Measurements from ENCODE around the gene DLEU7.

The DLEU7 gene

DNA sequence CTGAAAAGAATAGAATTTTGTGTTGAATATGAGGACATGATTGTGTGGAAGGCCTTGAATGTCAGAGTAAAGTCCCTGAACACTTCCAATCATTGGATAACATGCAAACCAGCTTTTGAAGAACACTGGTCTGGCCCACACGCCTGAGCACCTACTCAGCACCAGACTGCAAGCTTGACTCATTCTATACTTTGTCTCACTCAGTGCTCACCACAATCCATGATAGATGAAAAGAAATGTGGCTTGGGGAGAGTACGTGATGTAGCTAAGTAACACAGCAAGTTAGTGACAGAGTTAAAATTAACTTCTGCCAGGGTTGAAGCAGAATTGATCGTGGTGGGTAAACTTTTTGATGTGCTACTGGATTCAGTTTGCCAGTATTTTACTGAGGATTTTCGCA lies 12.0 kb downstream of the DLEU7 start:
- Histone ChIP-seq H3K9me3 (ENCODE audit: insufficient read depth, low read length) (no peaks in the 10 kb centered on the region), H3K4me3 (ENCODE audit: low read length) (no peak overlapping the region)

DNA sequence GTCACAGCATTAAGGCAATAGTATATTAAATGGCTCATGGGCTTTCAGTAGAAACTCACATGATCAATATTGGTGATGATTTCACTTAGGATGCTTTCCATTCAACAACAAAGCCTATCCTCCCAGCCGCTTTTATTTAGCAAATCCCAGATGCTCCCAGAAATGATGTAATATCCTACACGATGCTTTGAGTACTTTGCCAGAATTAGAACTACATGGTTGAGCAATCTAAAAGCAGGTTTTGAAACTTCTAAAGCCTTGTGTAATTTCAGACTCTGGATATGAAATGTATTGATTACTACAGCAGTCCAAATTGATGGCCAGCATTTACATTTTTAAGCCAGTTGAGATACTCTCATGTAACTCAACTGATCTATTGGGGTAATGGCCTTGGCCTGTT lies 13.6 kb downstream of the DLEU7 start:
- Histone ChIP-seq H3K4me2 (ENCODE audit: low read length) (no peak overlapping the region), H3K4me3 (ENCODE audit: low read length) (no peak overlapping the region), H3K27ac (ENCODE audit: low read length) (no peak overlapping the region), H2AFZ (ENCODE audit: low read depth, low read length) (no peak overlapping the region), H3K9ac (ENCODE audit: low read length) (no peak overlapping the region), H4K20me1 (ENCODE audit: insufficient read depth, low read length) (no peaks in the 10 kb centered on the region), H3K36me3 (replicated peaks; ENCODE audit: low read depth, low read length) (no peaks in the 10 kb centered on the region), H3K27me3 (ENCODE audit: low read depth, low read length) (no peaks in the 10 kb centered on the region), H3K4me1 (ENCODE audit: low read length) (no peaks in the 10 kb centered on the region), H3K79me2 (ENCODE audit: low read length) (no peaks in the 10 kb centered on the region), H3K9me3 (ENCODE audit: insufficient read depth, low read length) (no peaks in the 10 kb centered on the region)
- no peak for TF ChIP-seq EZH2phosphoT487 (IDR thresholded peaks at IDR 0.05; ENCODE audit: low read depth)
- TF ChIP-seq, protein P1, sequence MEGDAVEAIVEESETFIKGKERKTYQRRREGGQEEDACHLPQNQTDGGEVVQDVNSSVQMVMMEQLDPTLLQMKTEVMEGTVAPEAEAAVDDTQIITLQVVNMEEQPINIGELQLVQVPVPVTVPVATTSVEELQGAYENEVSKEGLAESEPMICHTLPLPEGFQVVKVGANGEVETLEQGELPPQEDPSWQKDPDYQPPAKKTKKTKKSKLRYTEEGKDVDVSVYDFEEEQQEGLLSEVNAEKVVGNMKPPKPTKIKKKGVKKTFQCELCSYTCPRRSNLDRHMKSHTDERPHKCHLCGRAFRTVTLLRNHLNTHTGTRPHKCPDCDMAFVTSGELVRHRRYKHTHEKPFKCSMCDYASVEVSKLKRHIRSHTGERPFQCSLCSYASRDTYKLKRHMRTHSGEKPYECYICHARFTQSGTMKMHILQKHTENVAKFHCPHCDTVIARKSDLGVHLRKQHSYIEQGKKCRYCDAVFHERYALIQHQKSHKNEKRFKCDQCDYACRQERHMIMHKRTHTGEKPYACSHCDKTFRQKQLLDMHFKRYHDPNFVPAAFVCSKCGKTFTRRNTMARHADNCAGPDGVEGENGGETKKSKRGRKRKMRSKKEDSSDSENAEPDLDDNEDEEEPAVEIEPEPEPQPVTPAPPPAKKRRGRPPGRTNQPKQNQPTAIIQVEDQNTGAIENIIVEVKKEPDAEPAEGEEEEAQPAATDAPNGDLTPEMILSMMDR (IDR thresholded peaks at IDR 0.05; ENCODE audit: low read depth, low read length): no peak

More for the DNA sequence above, 12.0 kb downstream of the DLEU7 start:
- no peak overlapping the region for H3K27ac ChIP-seq (ENCODE audit: low read length)
- TF ChIP-seq, protein P1 (IDR thresholded peaks at IDR 0.05; ENCODE audit: low read depth, low read length): no peak
- TF ChIP-seq EZH2phosphoT487 (IDR thresholded peaks at IDR 0.05; ENCODE audit: low read depth): no peak
- no peaks in the 10 kb centered on the region for H3K27me3 ChIP-seq (ENCODE audit: low read depth, low read length)
- H2AFZ ChIP-seq (ENCODE audit: low read depth, low read length): no peak overlapping the region
- no peaks in the 10 kb centered on the region for H4K20me1 ChIP-seq (ENCODE audit: insufficient read depth, low read length)
- no peak overlapping the region for H3K4me2 ChIP-seq (ENCODE audit: low read length)
- H3K36me3 ChIP-seq (replicated peaks; ENCODE audit: low read depth, low read length): no peaks in the 10 kb centered on the region
- no peaks in the 10 kb centered on the region for H3K79me2 ChIP-seq (ENCODE audit: low read length)
- no peaks in the 10 kb centered on the region for H3K4me1 ChIP-seq (ENCODE audit: low read length)
- no peak overlapping the region for H3K9ac ChIP-seq (ENCODE audit: low read length)

DNA sequence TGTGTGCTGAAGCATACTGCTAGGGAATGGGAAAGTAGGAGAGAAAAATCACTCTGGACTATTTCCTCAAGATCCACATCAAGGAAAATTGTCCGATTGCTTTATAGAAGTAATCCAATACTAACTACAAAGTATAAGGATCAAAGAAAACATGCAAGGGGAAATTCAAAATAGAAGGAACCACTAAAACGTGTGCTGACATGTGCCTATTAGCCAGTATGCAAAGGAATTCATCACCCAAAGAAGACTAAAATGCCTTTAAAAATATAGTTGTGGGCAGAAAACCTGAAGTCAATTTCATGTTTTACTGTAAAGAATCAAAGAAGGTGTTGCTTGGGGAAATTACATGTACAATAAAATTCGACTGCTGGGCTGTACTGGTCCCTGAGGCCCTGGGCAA lies 14.3 kb downstream of the DLEU7 start:
- Histone ChIP-seq H3K27ac (ENCODE audit: low read length) (no peak overlapping the region), H4K20me1 (ENCODE audit: insufficient read depth, low read length) (no peaks in the 10 kb centered on the region), H3K36me3 (replicated peaks; ENCODE audit: low read depth, low read length) (no peaks in the 10 kb centered on the region), H3K9me3 (ENCODE audit: insufficient read depth, low read length) (no peaks in the 10 kb centered on the region), H3K4me2 (ENCODE audit: low read length) (no peak overlapping the region), H3K4me1 (ENCODE audit: low read length) (no peaks in the 10 kb centered on the region), H3K4me3 (ENCODE audit: low read length) (no peak overlapping the region), H2AFZ (ENCODE audit: low read depth, low read length) (no peak overlapping the region), H3K27me3 (ENCODE audit: low read depth, low read length) (no peaks in the 10 kb centered on the region), H3K79me2 (ENCODE audit: low read length) (no peaks in the 10 kb centered on the region), H3K9ac (ENCODE audit: low read length) (no peak overlapping the region)
- TF ChIP-seq, protein P1 (IDR thresholded peaks at IDR 0.05; ENCODE audit: low read depth, low read length): no peak
- TF ChIP-seq EZH2phosphoT487 (IDR thresholded peaks at IDR 0.05; ENCODE audit: low read depth): no peak

DNA sequence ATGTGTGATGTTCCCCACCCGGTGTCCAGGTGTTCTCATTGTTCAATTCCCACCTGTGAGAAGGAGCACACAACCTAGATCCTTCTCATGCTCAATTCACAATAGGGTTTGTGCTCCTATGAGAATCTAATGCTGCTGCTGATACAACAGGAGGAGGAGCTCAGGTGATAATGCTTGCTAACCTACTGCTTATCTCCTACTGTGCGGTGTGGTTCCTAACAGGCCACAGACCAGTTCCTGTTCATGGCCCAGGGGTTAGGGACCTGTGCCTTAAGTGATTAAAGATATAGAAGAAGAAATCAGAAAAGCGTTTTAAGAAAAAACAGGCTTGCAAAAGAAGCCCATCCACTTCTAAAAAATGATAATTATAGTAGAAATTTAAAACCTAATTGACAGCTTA lies 17.5 kb downstream of the DLEU7 start:
- no peak overlapping the region for H2AFZ ChIP-seq (ENCODE audit: low read depth, low read length)
- no peaks in the 10 kb centered on the region for H3K4me1 ChIP-seq (ENCODE audit: low read length)
- no peaks in the 10 kb centered on the region for H3K27me3 ChIP-seq (ENCODE audit: low read depth, low read length)
- H4K20me1 ChIP-seq (ENCODE audit: insufficient read depth, low read length): no peaks in the 10 kb centered on the region
- no peaks in the 10 kb centered on the region for H3K36me3 ChIP-seq (replicated peaks; ENCODE audit: low read depth, low read length)
- TF ChIP-seq, protein P1 (IDR thresholded peaks at IDR 0.05; ENCODE audit: low read depth, low read length): no peak
- no peak for TF ChIP-seq EZH2phosphoT487 (IDR thresholded peaks at IDR 0.05; ENCODE audit: low read depth)
- H3K79me2 ChIP-seq (ENCODE audit: low read length): no peaks in the 10 kb centered on the region
- no peak overlapping the region for H3K4me2 ChIP-seq (ENCODE audit: low read length)
- no peak overlapping the region for H3K4me3 ChIP-seq (ENCODE audit: low read length)
- H3K9ac ChIP-seq (ENCODE audit: low read length): no peak overlapping the region
- H3K27ac ChIP-seq (ENCODE audit: low read length): no peak overlapping the region
- no peaks in the 10 kb centered on the region for H3K9me3 ChIP-seq (ENCODE audit: insufficient read depth, low read length)

All from OCI-LY3 (cell line).